Fibroblast of villous mesenchyme (primary cell): ENCODE measurements around the gene CD79A. TPM values are rescaled to one million over a fixed set of nuclear protein-coding genes. Genes with fewer than 3 reads are reported as not detected.

Experiments
- DNase-seq: peaks from one replicate; pipeline ENCODE4 v3.0.0-alpha.2; 2010; ENCODE audit warnings: low read depth
- H3K4me3 ChIP-seq: 2 replicates; pipeline ENCODE4 v1.5.1; 2011; ENCODE audit warnings: low read depth, mild to moderate bottlenecking, low read length
- total RNA-seq: library from RNA; depleted of rRNA; stranded (reverse); fragments of >200 nt; gene quantifications from 2 replicates; pipeline ENCODE4 v1.2.3, GENCODE V29; 2012
- TF ChIP-seq, protein P1 (sequence below): IDR thresholded peaks from 2 replicates; pipeline ENCODE4 v1.5.1; 2012; ENCODE audit warnings: low read depth, mild to moderate bottlenecking, low read length; ENCODE audit not compliant: insufficient read depth

Gene CD79A
- total RNA-seq, 1 donor = not detected

DNA sequence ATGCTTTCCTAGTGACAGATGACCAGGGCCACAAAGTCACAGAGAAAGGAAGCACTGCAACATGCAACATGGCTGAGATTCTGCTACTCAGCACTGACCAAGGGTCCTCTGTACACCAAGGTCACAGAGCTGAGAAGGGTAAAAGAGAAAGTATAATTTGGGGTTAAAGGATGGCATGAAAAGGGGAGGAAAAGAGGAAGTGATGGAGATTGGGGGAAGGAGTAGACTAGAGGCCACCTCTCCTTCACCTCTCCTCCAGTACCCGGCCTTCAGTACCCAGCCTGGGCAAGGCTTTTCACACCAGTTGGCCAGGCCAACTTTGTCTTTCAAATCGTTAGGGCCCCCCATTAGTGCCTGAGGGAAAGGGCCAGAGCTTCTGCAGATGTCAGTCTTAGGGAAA lies 23.3 kb upstream of the CD79A start:
- TF ChIP-seq, protein P1, sequence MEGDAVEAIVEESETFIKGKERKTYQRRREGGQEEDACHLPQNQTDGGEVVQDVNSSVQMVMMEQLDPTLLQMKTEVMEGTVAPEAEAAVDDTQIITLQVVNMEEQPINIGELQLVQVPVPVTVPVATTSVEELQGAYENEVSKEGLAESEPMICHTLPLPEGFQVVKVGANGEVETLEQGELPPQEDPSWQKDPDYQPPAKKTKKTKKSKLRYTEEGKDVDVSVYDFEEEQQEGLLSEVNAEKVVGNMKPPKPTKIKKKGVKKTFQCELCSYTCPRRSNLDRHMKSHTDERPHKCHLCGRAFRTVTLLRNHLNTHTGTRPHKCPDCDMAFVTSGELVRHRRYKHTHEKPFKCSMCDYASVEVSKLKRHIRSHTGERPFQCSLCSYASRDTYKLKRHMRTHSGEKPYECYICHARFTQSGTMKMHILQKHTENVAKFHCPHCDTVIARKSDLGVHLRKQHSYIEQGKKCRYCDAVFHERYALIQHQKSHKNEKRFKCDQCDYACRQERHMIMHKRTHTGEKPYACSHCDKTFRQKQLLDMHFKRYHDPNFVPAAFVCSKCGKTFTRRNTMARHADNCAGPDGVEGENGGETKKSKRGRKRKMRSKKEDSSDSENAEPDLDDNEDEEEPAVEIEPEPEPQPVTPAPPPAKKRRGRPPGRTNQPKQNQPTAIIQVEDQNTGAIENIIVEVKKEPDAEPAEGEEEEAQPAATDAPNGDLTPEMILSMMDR = no peak
- DNase-seq = no peak
- H3K4me3 ChIP-seq = no peak overlapping the region

DNA sequence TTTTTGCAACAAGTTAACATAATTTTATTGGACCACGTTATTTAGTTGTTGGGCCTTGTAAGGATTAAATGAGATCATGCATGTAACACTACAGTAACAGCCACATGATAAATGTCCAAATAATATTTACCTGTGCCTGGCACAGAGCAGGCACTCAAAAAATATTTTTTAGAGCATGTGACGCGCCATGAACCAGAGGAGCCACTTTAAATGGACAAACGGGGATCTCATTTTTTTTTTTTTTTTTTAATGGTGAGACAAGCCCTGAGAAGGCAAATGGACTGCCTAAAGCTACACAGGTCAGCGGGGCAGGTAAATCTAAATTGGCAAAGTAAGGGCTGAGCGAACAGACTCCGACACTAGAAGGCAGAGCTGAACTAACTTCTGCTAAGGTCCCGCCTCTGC lies 17.9 kb upstream of the CD79A start:
- TF ChIP-seq, protein P1 = no peak
- peak overlapping the region; percentile 53 for H3K4me3 ChIP-seq
- DNase-seq = no peak

DNA sequence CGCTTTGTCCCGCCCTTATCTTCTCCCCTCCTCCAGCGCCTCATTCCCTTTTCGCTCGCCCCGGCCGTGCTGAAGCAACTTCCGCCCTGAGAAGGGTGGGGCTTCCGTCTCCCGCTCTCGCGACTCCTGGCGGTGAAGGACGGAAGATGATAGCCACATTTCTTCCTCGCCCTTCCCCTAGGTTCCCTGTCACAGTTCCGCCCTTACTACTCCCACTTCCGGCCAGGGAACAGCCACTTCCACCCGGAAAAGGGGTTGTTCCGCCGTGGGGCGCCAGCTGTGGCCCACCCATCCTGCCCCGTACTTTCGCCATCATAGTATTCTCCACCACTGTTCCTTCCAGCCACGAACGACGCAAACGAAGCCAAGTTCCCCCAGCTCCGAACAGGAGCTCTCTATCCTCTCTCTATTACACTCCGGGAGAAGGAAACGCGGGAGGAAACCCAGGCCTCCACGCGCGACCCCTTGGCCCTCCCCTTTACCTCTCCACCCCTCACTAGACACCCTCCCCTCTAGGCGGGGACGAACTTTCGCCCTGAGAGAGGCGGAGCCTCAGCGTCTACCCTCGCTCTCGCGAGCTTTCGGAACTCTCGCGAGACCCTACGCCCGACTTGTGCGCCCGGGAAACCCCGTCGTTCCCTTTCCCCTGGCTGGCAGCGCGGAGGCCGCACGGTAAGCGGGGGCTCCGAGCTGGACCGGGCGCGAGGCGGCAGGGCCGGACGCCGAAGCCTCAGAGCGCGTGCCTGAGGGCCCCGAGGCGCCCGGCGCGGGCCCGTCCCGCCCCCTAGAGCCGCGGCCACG lies 17.3 kb upstream of the CD79A start, which contains the start of gene RPS19:
RPS19 (plus strand) TSS at position 638 of the 801 bp plus-strand sequence. CDS start 520 bp downstream, outside the sequence.
- TF ChIP-seq, protein P1 = peak; percentile 53
- peak; percentile 99 for DNase-seq
- peak within 1 kb of the TSS; percentile 99 for H3K4me3 ChIP-seq

DNA sequence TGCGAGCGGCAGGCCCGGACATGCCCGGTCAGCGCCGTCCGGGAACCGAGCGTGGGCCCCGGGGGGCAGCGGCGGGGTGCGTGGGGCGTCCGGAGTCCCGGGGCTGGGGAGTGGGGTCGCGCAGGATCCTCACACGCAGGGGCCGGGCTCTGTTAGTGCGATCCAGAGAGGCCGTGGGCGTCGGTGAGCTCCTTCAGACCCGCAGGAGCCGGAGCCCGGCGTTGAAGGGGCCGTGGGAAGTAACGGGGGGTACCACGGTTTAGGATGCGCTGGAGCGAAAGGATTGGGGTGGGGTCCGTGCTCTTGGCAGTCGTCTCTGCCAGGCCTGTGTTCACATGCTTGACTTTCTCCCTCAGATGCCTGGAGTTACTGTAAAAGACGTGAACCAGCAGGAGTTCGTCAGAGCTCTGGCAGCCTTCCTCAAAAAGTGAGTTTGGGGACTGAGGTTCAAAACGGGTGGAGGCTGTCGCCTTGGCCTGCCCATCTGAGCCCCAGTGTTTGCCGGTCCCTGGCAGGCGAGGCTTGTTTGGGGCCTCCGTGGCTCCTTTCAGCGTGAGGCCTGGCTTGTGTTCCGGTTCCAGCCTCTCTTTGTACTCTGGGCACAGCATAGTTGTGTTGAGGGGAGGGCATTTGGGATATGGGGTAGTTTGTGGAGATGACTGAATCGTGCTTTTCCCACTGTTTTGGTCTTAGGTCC lies 16.5 kb upstream of the CD79A start:
- peak; percentile 32 for DNase-seq
- TF ChIP-seq, protein P1 = no peak

DNA sequence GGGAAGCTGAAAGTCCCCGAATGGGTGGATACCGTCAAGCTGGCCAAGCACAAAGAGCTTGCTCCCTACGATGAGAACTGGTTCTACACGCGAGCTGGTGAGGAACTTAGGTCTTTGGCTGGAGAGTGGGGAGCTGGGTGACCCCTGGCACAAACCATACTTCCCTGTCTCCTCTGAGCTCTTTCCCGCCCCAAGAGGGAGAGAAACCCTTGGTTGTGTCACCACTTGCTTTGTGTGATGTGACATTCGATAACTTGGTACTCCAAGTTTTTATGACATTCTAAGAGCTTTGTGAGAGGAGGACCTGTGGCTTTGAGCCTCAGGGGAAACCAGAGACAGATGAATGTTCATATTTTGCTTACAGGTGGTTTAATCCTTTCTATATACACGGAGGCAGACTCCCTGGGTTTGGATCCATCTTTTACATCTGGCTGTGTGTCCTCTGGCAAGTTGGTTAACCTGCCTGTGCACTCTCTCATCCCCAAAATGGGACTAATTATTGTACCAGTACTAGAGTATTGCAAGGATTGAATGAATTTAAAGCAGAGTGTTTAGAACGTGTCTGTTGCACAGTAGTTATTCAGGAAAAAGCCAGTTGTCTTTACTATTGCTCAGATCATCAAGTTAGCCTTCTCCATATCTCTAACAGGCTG lies 15.8 kb upstream of the CD79A start:
- H3K4me3 ChIP-seq = peak overlapping the region; percentile 99
- no peak for DNase-seq
- TF ChIP-seq, protein P1 = no peak

More for the DNA sequence above, 16.5 kb upstream of the CD79A start:
- peak overlapping the region; percentile 99 for H3K4me3 ChIP-seq

DNA sequence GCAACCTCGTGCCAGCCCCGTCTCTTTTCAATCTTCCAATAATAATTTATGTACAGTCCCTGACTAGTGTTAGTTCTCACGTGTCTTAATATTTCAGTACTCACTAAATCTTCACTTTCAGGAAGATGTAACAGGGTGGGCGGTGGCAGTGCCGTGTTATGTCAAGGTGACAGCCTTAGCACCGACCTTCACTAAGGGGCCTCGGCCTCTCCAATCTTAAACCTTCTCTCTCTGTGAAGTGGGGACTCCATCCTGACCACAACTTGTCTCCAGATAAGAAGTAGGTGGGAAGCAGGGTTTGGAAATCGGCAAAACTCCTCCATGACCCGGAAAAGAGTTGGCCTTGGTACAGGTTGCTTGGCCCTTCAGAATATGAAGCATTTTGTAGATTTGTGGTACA lies 15.2 kb upstream of the CD79A start:
- peak overlapping the region; percentile 99 for H3K4me3 ChIP-seq
- TF ChIP-seq, protein P1 = no peak
- DNase-seq = no peak
